ENCODE data around the gene PSPH. TPM values are rescaled to one million over a fixed set of nuclear protein-coding genes. Genes with fewer than 3 reads are reported as not detected.

The PSPH gene
- total RNA-seq, 2 donors from 2014 or later, result 8.5 to 10.9 TPM

DNA sequence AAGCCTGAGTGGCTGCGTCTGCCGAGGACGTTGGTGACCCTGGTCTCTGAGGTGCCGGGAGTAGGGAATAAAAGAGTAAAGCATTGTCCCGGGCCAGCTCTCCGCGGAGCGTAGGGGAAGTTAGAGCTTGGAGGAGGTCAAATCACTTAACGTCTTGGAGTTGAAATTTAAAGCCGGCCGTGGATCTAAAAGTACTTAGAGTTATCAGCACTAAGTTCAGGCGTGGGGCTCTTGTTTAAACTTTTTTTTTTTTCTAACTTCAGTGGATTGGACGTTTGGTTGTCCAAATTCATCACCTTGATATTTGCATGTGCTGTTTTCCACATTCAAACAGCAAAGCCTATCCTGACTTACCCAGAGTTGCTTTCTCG lies 86.2 kb downstream of the PSPH start:
- intact Hi-C loops (cut with DNase I, micrococcal nuclease), result no loop called here
- ATAC-seq (no peak), DNase-seq (no peak)

DNA sequence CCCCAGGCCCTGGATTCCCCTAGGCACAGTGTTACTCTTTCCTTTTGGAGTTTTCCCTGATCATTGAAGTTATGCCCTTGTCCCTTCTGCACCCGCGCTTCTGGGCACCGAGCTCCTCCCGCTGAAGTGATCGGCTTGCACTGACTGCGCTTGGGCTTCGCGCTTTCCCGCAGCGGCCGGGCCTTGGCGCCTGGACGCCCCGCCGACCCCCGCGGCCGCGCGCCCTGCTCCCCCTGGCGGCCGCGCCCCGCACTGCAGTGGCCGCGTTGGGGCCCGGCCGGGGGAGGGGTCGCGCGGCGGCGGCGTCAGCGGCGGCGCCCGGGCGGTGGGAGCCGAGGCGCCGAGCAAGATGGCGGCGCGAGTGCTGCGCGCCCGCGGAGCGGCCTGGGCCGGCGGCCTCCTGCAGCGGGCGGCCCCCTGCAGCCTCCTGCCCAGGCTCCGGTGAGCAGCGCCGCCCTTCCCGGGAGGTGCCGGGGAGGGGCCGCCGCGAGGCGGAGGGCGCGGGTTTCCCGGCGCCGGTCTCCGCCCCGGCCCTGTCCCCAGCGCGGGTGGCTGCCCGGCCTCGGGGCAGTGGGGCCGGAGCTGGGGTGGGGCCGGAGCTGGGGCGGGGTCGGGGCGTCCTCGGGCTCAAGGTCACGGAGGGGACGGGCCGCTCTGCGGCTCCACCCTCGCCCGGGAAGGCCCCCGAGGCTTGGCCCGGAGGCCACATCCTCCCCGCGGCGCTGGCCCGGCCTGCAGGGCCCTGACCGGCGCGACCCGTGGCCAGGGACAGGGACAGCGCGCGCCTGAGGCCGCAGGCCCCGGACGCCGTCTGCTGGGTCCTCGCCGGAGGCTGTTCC lies 86.8 kb downstream of the PSPH start, which contains the start of gene NIPSNAP2:
Gene NIPSNAP2, plus strand, starts transcription at position 325 of the 839 bp plus-strand sequence. Its CDS starts 25 bp downstream, at position 350.
- DNase-seq (peak; percentile 85 to 86), ATAC-seq (peak; percentile 94)
- intact Hi-C loops (cut with DNase I, micrococcal nuclease), result no loop called here

DNA sequence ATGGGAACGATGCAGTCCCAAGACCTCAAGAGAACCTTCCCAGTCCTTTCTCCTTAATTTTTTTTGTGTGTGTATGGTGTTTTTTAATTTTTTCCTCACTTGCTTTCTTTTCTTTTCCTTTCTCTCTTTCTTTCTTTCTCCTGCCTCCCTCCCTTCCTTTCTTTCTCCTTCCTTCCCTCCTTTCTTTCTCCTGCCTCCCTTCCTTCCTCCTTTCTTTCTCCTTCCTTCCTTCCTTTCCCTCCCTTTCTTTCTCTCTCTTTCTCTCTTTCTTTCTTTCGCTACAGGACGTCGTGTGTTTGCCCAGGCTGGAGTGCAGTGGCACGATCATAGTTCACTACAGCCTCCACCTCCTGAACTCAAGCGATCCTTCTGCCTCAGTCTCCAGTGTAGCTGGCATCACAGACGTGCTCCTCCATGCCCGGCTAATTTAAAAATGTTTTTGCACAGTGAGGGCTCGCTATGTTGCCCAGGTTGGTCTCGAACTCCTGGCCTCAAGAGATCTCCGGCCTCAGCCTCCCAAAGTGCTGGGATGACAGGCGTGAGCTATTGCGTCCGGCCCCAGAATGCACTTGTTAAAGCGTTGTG lies 87.6 kb downstream of the PSPH start:
- ATAC-seq, result no peak
- DNase-seq, result no peak
- intact Hi-C loops (cut with DNase I, micrococcal nuclease), result no loop called here

- DNase-seq, result no peak
- intact Hi-C loops (cut with DNase I, micrococcal nuclease), result no loop called here
- no peak for ATAC-seq
These were observed 89.2 kb downstream of the PSPH start for GRCh38 chr7:55962014-55962413.

Other genes starting within 250 kb of the PSPH start
- not detected for gene SEPTIN14, start 188.7 kb downstream of the PSPH start, total RNA-seq
- gene ZNF713, start 164.0 kb downstream of the PSPH start, total RNA-seq, result 1 to 10 TPM; 1.4 to 2.6 TPM
- gene MRPS17, start 99.6 kb downstream of the PSPH start, total RNA-seq, result 10 to 100 TPM; 10.4 to 14.7 TPM
- 10 to 100 TPM; 57.9 to 77.8 TPM for gene NIPSNAP2, start 86.9 kb downstream of the PSPH start, total RNA-seq
- gene CCT6A, start 321 bp upstream of the PSPH start, total RNA-seq, result 10 to 100 TPM; 65.1 to 76.7 TPM
- 100 to 1,000 TPM in 1 of 2 donors, 10 to 100 TPM in 1; 96.5 to 100 TPM for gene SUMF2, start 12.8 kb upstream of the PSPH start, total RNA-seq
- 1 to 10 TPM in 1 of 2 donors, under 1 TPM in 1; 0.67 to 1.5 TPM for gene PHKG1, start 41.5 kb upstream of the PSPH start, total RNA-seq
- gene CHCHD2, start 55.0 kb upstream of the PSPH start, total RNA-seq, result 100 to 1,000 TPM; 294 to 314 TPM
- 1 to 10 TPM in 1 of 2 donors, under 1 TPM in 1; 0.95 to 1.4 TPM for gene NUPR2, start 65.0 kb upstream of the PSPH start, total RNA-seq